Measurements from ENCODE around the gene ARSB.

- no peak for TF ChIP-seq EZH2 (IDR thresholded peaks at IDR 0.05; ENCODE audit: borderline replicate concordance, control insufficient read depth, low read depth, low read length)
- TF ChIP-seq SREBF2 (IDR thresholded peaks at IDR 0.05; ENCODE audit: low read length): no peak
- TF ChIP-seq TAF1 (IDR thresholded peaks at IDR 0.05; ENCODE audit: borderline replicate concordance, low read depth, low read length): no peak
These were observed 16.4 kb upstream of the ARSB start for GRCh38 chr5:79001471-79001870.

Measured in GM12878 (cell line).